HG03095 (cell line): ENCODE data around the gene FLYWCH2.
A peak's percentile ranks its signal among the peaks of the same experiment; 100 is the strongest.
"Not testable (repeated sequence)": the region's sequence is repeated elsewhere in the genome, so short reads cannot be mapped to it uniquely, and the experiment has no call there.

Experiments
- ATAC-seq: cut with Tn5 transposase; IDR thresholded peaks from one replicate; pipeline ENCODE4 v1.9.1; 2021; ENCODE audit warnings: moderate library complexity; ENCODE audit not compliant: unreplicated experiment

The FLYWCH2 gene

DNA sequence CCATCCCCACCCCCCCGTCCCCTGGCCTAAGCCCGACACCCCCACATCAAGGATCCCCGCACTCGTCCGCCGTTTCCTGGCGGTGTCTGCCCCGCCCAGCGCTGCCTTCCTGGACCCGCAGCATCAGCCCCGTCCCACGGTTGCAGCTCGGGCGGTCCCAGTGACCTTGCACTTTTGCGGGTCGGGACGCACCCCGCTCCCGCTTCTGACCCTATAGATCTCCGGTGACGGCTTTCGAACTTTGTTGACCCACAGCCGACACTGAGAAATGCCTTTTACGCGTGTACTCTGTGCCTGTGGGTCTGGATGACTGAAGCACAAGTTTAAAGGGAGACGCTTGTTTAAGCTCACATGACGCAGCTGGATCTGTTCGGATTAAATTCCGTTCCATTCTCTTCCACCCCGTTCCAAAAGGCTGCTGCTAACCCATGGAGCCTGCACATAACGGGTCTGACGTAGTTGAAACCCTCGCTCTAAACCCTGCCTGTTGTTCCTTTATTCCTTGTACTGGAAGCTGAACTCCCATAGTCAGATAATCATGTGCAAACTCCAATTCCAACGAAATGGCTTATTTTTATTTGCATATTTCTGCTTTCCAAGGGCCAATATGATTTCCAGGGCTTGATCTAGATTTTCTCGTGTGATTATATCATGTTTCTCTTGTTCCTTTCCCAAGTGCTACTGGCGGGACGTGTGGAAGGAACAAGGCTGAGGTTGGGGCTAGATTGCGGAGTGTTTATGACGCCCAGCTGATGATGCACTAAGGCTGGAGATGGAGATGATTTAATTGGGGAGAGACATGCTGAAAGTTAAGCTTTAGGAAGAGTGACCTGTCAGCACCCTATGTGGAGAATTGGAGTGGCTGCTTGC, 29.6 kb downstream of the FLYWCH2 start:
- ATAC-seq, result peak; percentile 17

DNA sequence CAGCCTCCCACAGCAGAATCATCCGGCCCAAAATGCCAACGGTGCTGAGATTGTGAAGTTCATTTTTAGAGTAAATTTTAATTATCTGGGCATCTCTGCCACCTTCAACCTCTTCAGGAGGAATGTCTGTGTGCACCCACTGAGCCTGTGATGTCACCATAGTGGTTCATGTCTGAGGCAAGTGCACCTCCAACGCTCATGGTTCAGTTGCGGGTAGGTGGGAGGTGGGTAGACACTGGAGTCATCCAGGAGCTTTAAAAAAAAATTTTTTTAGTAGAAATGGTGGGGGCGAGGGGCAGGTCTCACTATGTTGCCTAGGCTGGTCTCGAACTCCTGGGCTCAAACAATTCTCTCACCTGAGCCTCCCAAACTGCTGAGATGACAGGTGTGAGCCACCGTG, 30.6 kb downstream of the FLYWCH2 start:
- ATAC-seq, result no peak

DNA sequence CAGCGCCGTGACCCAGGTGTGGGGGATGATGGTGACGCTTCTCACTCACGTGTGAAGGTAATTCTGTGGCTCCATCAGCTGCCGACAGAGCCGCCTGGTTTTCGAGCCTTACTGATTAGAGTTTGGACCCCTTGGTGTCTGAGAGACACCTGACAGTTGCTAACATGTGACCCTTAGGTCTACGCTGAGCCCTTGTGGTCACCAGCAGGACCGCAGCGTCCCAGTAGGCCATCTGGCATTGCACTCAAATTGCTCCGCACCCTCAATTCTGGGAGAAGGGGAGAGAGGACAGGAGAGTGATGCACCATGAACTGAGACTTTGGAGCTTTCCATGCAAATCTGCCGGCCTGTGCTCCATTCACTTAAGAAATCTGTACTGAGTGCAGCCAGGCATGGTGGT, 31.2 kb downstream of the FLYWCH2 start:
- ATAC-seq, result no peak

DNA sequence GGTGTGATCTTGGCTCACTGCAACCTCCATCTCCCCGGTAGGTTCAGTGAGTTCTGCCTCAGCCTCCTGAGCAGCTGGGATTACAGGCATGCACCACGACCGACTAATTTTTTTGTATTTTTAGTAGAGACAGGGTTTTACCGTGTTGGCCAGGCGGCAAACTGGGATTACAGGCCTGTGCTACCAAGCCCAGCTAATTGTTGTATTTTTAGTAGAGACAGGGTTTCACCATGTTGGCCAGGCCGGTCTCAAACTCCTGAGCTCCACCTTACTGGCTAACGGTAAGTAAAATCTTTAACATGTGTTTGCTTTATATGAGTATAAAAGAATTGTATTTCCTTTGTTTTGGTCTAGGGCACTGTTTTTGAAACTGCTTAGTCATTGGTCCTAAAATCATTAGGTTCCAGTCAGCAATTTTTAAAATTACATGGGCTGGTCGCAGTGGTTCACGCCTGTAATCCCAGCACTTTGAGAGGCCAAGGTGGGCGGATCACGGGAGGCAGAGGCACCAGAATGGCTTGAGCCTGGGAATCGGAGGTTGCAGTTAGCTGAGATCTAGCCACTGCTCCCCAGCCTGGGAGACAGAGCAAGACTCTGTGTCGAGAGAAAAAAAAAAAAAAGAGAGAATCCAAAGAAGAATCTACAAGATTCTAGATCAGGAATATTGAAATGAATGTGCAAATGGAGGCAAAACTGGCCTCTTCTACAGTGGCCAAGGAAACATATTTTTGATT, 32.3 kb downstream of the FLYWCH2 start:
- ATAC-seq, result no peak

DNA sequence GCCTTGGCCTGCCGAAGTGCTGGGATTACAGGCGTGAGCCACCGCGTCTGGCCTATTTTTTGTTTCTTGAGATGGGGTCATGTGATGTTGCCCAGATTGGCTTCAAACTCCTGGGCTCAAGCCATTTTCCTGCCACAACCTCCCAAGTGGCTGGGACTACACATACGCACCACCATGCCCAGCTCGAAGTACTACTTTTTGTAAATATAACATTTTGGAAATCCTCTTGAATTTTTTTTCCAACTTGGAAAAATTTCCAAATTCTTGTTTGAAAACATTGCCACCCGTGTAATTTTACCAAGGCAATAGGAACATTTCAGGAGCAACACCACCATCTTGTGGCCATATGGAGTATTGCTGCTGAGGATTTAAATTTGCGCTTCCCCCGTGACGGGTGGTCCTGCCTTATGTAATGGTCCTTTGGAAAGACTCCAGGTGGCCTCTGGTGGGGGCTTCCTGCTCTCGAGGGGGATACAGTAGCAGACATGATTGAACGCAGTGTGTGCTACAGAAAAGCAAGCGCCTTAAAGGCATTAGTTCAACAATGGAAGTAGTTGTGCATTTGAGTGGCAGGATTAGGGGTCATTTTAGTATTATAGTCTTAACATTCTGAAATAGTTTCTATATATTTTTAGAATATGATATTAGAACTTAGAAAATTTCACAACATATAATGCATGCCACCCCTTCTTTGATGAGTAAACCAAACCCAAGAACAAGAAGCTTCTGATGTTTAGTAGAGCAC, 36.7 kb downstream of the FLYWCH2 start:
- no peak for ATAC-seq

- ATAC-seq, result no peak
Measured at GRCh38 chr16:2923481-2923880, 40.5 kb downstream of the FLYWCH2 start.

DNA sequence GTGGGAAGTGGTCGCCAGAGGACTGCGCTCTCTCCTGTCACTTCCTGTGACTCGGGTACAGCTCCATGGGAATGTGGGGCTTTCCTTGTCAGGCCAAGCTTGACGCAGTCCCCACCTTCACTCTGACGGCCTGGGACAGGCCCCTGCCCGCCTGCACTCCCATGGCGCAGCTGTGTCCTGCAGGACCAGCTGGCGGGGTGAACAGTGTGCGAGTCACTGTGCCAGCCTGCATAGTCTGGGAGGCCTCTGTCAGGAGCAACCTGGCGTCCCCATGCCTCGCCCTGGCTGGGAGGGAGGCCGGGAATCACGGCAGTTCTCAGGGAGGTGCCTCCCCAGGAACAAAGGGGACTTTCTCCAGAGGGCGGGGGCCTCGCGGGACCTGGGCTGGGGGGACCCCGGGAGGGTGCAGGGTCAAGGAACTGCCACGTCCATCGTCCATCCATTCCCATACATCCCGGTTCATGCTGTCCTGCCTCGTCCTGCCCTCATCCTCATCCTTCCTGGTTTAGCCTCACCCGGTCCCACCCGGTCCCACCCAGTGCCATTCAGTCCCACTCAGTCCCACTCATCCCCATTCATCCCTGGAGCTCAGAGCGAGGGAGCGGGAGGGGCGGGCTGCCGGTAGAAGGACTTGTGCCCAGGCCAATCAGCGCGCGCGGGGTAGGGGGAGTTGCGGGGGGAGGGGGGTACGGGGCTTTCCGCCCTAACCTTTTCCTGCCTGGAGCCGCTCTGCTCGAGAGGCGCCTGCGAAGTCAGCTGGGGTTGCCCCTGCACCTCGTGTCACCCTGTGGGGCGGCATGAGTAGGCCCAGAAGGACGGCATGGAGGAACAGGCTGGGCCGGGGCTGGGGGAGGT, 42.1 kb downstream of the FLYWCH2 start:
- no peak for ATAC-seq

- no peak for ATAC-seq
Measured at GRCh38 chr16:2925951-2926649, 43.1 kb downstream of the FLYWCH2 start.

- no peak for ATAC-seq
Measured at GRCh38 chr16:2926650-2926999, 43.6 kb downstream of the FLYWCH2 start.

- ATAC-seq, result peak; percentile 66
Measured at GRCh38 chr16:2927010-2927646, 44.1 kb downstream of the FLYWCH2 start.

DNA sequence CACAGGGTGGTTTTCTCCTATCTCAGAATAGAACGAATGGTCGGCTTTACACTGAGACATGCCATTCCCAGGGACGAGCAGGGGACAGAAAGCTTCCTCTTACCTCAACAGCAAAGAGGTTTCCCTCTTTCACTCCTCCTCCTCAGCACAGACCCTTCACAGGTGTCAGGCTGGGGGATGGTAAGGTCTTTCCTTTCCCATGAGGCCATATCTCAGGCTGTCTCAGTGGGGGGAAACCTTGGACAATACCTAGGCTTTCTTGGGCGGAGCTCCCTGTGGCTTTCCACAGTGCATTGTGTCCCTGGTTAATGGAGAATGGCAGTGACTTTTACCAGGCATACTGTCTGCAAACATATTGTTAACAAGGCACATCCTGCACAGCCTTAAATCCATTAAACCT, 45.1 kb downstream of the FLYWCH2 start:
- not testable (repeated sequence) for ATAC-seq

DNA sequence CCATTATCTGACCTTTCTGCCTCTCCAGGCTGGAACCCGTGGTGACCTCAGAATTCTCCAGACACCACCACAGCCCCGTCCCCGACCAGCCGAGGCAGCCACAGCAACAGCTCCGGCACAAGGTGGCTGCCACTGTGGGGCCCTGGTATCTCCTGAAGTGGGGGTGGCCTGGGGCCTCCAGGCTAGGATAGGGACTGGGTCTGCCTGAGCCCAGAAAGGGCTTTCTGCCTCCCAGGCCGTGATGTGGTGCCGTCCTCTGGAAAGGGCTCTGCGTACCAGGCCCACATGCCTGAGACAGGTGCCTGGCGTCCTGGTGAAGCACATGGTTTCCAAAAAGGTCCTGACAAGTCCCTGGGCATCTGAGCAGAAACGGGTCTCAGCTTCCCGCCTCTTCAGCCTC, 45.8 kb downstream of the FLYWCH2 start:
- no peak for ATAC-seq

DNA sequence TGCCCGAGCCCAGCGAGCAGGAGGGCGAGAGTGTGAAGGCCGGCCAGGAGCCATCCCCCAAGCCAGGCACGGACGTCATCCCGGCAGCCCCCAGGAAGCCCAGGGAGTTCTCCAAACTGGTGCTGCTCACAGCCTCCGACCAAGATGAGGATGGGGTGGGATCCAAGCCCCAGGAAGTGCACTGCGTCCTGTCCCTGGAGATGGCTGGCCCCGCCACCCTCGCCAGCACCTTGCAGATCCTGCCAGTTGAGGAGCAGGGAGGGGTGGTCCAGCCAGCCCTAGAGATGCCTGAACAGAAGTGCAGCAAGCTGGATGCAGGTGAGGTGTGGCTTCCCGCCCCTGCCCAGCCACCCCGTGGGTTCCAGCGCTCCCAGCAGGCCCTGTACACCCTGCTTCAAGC, 46.7 kb downstream of the FLYWCH2 start:
- no peak for ATAC-seq

DNA sequence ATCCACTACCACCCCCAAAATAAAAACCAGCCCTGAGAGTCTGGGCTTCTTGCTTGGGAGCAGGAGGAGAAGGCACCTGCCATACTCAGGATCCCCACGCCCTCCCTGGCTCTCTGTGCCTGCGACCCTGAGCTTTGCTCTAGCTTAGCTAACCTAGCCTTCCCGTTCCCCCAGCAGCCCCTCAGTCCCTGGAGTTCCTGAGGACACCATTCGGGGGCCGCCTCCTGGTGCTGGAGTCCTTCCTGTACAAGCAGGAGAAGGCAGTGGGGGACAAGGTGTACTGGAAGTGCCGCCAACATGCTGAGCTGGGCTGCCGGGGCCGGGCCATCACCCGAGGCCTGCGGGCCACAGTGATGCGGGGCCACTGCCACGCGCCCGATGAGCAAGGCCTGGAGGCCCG, 47.2 kb downstream of the FLYWCH2 start:
- ATAC-seq, result no peak

DNA sequence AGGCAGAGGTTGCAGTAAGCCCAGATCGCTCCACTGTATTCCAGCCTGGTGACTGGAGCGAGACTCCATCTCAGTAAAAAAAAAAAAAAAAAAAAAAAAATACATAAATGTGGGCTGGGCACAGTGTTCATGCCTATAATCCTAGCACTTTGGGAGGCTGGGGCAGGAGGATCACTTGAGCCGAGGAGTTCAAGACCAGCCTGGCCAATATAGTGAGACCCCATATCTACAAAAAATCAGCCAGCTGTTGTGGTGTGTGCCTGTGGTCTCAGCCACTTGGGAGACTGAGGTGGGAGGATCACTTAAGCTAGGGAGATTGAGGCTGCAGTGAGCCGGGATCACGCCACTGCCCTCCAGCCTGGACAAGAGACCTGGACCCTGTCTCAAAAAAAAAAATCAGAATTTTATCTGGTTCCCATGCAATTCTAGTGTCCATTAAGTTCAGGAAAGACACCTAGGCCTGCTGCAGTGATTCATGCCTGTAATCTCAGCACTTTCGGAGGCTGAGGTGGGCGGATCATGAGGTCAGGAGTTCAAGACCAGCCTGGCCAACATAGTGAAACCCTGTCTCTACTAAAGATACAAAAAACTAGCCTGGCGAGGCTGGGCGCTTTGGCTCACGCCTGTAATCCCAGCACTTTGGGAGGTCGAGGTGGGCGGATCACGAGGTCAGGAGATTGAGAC, 48.4 kb downstream of the FLYWCH2 start:
- not testable (repeated sequence) for ATAC-seq

DNA sequence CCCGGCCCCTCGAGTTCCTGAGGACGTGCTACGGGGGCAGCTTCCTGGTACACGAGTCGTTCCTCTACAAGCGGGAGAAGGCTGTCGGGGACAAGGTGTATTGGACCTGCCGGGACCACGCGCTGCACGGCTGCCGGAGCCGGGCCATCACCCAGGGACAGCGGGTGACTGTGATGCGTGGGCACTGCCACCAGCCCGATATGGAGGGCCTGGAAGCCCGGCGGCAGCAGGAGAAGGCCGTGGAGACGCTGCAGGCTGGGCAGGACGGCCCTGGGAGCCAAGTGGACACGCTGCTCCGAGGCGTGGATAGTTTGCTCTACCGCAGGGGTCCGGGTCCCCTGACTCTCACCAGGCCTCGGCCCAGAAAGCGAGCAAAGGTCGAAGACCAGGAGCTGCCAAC, 50.1 kb downstream of the FLYWCH2 start:
- no peak for ATAC-seq

- ATAC-seq, result no peak
Measured at GRCh38 chr16:2933701-2934100, 50.7 kb downstream of the FLYWCH2 start.

DNA sequence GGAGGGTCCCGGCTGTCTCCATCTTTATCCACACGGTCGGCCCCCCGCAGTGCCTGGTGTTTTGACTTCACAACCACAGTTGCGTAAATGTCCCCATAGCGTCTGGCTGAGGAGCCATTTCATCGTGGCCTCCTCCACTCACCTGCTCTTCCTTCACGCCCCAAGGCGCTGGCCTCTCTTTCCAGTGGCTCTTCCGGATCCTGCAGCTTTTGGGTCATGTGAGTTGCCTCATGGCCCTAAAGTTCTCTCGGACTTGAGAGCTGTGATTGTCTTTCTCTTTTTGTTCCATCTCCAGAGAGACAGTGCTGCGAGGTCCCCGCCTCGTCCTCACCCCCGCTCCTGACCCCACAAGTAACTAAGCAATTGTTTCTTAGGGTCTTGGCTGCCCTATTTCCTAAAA, 51.4 kb downstream of the FLYWCH2 start:
- ATAC-seq, result no peak

DNA sequence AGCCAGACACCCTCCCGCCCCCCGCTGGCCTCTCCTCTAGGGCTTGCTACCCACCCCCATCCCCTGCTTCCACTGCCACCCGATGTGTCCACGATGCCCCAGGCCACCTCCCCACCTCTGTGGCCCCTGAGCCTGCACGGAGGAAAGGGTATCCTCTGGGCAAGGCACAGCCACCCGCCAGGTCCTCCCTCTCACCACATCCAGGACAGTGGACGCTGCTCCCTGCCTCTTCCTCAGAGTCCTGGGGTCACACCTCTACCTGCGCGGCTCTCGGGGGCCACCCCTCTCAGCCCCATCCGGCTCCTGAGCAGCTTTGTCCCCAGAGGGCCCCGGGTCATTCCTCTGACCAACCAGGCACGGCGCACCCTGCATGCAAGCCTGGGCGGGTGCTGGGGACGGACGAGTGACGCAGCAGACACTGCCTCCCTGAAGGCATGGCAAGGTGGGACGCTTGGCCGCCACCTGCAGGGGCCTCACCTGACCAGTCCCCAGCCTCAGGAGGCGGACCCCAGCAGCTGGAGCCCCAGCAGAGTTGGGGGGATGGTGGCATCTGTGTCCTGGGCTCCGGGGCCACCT, 53.5 kb downstream of the FLYWCH2 start:
- ATAC-seq, result no peak
